MV-4-11 (cell line): ENCODE results near the gene LILRA6.
"Not testable (repeated sequence)": the region's sequence is repeated elsewhere in the genome, so short reads cannot be mapped to it uniquely, and the experiment has no call there.

Experiments used
- DNase-seq: peaks from one replicate; lab custom pipeline; 2025; lab: John Stamatoyannopoulos, UW

Gene LILRA6

GRCh38 chr19:54262470-54262869, 19.9 kb upstream of the LILRA6 start:
- no peak for DNase-seq

- no peak for DNase-seq
These were observed 19.5 kb upstream of the LILRA6 start for GRCh38 chr19:54262066-54262465.

- no peak for DNase-seq
These were observed 14.5 kb upstream of the LILRA6 start, which contains the start of gene LILRB5 for GRCh38 chr19:54257116-54257480. Gene LILRB5, minus strand, starts transcription at chr19:54257273. Its CDS starts 80 bp downstream, at chr19:54257193.

DNA sequence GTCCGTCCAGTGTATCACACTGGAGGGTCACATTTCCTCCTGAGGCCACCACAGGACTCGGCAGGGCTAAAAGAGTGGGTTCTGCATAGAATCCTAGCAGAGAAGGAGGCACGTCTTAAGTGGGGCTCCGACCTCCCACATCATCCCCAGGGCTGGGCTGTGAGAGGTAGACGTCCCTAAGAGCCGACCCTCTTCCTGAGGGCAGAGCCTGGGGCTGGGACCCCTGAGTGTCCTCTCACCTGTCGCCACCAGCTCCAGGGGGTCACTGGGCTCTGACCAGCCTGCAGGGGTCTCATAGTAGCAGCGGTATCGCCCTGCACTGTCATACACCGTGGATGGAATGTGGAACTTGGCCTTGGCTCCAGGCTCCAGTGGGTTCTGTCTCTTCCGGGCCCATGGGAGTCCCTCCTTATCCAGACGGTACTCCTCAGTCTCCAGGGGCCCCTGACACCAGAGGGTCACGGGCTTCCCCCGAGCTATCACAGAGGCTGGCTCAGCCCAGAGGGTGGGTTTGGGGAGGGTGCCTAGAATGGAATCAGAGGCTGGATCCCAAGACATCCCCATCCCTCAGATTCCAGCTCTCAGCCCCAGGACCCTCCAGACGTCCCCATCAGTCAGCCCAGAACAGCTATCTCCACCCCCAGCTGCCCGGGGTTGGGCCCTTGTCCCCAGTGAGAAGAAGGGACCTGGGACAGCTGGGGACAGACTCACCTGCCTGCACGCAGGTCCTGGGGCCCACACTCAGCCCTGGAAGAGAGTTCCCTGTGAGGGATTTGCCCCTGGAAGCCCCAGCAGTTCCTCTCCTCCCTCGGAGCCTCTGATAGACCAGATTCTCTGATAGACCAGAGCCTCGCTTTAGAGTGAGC, 13.9 kb upstream of the LILRA6 start:
- no peak for DNase-seq

DNA sequence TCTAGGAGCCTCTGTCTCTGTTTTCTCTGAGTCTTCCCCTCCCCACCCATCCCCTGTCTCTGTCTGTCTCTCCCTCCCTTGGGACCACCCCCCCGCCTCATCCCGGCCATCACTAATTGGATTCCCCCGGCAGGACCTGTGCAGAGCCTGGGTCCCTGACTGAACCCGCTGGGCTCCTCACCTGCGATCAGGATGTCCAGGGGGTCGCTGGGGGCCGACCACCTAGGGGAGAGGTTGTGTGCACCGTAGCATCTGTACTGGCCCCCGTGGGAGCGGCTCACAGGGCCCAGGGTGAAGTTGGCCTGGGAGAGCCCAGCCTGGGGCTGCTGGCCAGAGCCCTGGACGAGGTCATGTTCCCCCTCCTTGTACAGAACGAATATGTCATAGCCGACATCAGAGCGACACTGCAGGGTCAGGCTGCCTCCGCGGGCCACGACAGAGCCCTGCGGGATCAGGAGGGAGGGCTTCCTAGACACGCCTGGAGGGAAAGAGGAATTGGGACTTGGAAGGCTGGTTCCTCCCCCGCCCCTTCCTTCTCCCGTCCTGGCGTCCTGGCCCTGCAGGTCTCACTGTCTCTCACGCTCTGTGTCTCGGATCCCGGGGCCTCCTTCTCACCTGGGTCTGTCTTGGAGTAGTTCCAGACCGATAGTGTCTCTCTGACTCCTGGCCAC, 12.7 kb upstream of the LILRA6 start:
- no peak for DNase-seq

DNA sequence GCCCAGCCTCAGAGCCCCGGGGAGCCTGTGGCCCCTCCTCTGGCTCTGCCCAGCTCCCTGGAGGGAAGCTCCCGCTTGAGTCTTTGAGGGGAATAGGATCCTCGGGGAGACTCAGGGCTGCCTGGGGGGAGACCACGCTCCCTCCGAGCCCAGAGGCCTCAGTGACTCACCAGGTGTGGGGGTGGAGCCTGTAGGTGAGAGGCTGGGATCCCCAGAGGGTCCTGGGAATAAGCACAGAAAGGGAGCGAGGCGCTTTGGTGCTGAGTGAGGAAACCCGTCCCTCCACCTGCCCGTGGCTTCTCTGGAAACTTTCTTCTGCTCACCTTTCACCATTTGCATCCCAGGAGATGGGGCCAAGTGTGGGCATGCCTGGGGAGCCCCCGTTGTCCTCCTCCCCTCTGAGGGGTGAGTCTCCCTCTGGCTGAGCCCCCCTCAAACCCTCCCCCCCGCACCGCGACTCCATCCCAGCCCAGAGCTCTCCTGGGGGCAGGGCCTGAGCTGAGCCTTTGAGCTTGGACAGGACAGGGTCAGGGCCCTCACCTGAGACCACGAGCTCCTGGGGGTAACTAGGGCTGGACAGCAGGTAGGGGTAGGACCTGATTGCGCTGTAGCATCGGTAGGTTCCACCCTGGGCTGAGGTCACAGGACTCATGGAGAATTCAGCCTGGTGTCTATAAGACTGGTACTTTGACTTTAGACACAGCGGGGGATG, 11.8 kb upstream of the LILRA6 start:
- no peak for DNase-seq

GRCh38 chr19:54253331-54254194, 11.0 kb upstream of the LILRA6 start:
- DNase-seq = no peak

- DNase-seq = no peak
These were observed 10.3 kb upstream of the LILRA6 start for GRCh38 chr19:54252845-54253244.

GRCh38 chr19:54252243-54252642, 9.7 kb upstream of the LILRA6 start:
- no peak for DNase-seq

DNA sequence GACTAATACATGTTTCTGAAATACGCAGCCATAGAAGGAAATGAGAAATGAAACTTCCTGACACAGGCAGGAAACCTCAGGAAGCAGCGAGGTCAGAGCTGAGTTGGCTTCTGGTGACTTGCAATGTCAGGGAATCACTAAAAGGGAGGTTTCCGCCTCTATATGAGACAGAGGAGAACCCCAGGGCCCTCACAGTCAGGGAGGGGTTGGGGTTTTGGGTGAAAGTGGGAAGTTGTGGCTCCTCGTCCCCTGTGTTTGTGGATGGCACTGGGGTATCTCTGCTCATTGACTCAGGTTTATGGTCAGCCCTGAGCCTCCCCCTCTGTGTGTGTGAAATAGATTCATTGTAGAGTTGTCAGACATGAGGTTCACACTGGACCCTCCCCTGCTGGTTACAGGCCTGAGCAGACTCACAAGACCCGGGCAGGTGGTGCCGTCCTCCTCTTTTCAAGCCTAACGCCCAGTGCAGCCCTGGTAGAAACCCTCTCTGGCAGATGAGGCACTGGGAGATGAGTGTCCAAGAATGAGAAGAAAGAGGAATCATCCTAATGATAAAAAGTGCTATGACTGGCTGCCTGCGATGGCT, 5.5 kb upstream of the LILRA6 start:
- peak; percentile 100 for DNase-seq

- no peak for DNase-seq
These were observed 4.7 kb upstream of the LILRA6 start for GRCh38 chr19:54247106-54247930.

DNA sequence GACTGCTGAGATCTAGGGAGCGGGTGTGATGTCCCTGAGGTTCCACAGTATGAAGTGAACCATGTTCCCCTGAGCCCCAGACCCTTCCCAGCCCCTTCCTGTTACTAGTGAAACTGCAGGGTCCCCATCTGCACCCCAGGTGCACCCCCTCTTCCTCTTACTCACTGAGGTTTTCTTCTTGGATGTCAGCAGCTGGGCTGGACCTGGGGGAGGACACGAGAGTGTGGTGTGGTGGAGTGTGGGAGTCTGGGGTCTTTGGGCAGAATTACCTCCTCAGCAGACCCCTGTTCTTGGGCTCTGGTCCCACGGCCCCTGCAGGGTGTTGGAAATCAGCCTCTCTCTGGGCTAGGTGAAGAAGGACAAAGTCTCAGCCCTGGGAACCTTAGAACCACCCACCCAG, 3.3 kb upstream of the LILRA6 start:
- DNase-seq = no peak

GRCh38 chr19:54243809-54244208, 1.2 kb upstream of the LILRA6 start:
- DNase-seq = peak; percentile 15

GRCh38 chr19:54242234-54242633, 356 bp downstream of the LILRA6 start:
- DNase-seq = not testable (repeated sequence)

- DNase-seq = not testable (repeated sequence)
These were observed 1.9 kb downstream of the LILRA6 start for GRCh38 chr19:54240372-54241336.

DNA sequence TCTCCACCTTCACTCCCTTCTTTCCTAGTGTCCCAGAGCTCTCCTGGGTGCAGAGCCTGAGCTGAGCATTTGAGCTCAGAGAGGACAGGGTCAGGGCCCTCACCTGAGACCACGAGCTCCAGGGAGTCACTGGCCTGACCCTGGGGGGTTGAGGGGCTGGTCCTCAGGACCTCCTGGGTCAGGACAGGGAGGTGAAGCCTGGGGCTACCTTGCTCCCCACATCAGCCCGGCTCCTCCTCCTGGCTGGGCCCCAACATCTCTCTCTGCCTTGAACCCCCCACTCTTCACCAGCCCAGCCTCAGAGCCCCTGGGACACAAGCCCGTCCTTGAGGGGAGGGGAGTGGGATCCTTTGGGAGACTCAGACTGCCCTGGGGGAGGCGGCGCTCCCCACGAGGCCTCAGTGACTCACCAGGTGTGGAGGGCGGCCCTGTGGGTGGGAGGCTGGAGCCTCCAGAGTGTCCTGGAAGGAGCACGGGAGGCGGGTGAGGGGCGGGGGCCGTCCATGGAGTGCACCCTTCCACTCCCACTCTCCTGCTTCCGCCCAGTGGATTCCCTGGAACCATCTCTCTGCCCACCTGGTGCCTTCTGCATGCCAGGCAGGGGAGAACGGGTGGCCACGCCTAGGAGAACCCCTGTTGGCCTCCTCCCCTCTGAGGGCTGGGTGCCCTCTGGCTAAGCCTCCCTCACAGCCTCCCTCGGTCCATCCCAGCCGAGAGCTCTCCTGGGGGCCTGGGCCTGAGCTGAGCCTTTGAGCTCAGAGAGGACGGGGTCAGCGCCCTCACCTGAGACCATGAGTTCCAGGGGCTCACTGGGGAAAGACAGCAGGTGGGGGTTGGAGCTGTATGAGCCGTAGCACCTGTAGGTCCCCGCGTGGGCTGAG, 2.9 kb downstream of the LILRA6 start:
- DNase-seq = not testable (repeated sequence)

- no peak for DNase-seq
These were observed 8.6 kb downstream of the LILRA6 start for GRCh38 chr19:54233941-54234340.
